Neural cell (in vitro differentiated cells): ENCODE results near the gene C20orf144. TPM values are rescaled to one million over a fixed set of nuclear protein-coding genes. Genes with fewer than 3 reads are reported as not detected.
"Not testable (repeated sequence)": the region's sequence is repeated elsewhere in the genome, so short reads cannot be mapped to it uniquely, and the experiment has no call there.

Source experiments
- H2AFZ ChIP-seq: fragments of 200-600, 300-800 bp; sonication (generic), shearing (Covaris generic); 2 replicates; pipeline ENCODE4 v1.6.0; 2014; ENCODE audit warnings: low read depth, mild to moderate bottlenecking, antibody characterized with exemption, low read length, moderate library complexity
- H3F3A ChIP-seq: fragments of 200-600 bp; shearing (Covaris generic); 2 replicates; pipeline ENCODE4 v1.6.1; 2016; ENCODE audit warnings: mild to moderate bottlenecking, moderate library complexity, mixed read lengths, antibody characterized with exemption, low read length; ENCODE audit not compliant: insufficient read depth, poor library complexity, severe bottlenecking
- H3K27ac ChIP-seq: fragments of 200-600, 300-800 bp; sonication (generic), shearing (Covaris generic); 2 replicates; pipeline ENCODE4 v1.5.1; 2014; ENCODE audit warnings: mild to moderate bottlenecking, low read length, moderate library complexity
- H3K27me3 ChIP-seq: fragments of 300-800, 200-600 bp; sonication (generic), shearing (Covaris generic); 2 replicates; pipeline ENCODE4 v1.6.0; 2014; ENCODE audit warnings: mild to moderate bottlenecking, low read depth, low read length, moderate library complexity; ENCODE audit not compliant: insufficient read depth
- H3K36me3 ChIP-seq: fragments of 300-800, 200-600 bp; sonication (generic), shearing (Covaris generic); 2 replicates; pipeline ENCODE4 v1.5.1; 2014; ENCODE audit warnings: mild to moderate bottlenecking, antibody characterized with exemption, low read length, moderate library complexity; ENCODE audit not compliant: insufficient read depth
- H3K4me2 ChIP-seq: fragments of 300-800, 200-600 bp; sonication (generic), shearing (Covaris generic); 2 replicates; pipeline ENCODE4 v1.6.0; 2014; ENCODE audit warnings: mild to moderate bottlenecking, low read length
- H3K4me3 ChIP-seq: fragments of 300-800, 200-600 bp; sonication (generic), shearing (Covaris generic); 2 replicates; pipeline ENCODE4 v1.5.1; 2014; ENCODE audit warnings: mild to moderate bottlenecking, low read length, moderate library complexity
- H3K79me2 ChIP-seq: fragments of 200-600 bp; shearing (Covaris generic); replicated peaks from 2 replicates; pipeline ENCODE4 v1.6.0; 2014; ENCODE audit warnings: mild to moderate bottlenecking, low read length, moderate library complexity; ENCODE audit not compliant: insufficient read depth
- H3K9ac ChIP-seq: fragments of 300-800, 200-600 bp; sonication (generic), shearing (Covaris generic); 2 replicates; pipeline ENCODE4 v1.6.1; 2016; ENCODE audit warnings: mild to moderate bottlenecking, low read length, mixed read lengths
- H3K9me2 ChIP-seq: fragments of 200-600 bp; shearing (Covaris generic); 2 replicates; pipeline ENCODE4 v1.6.1; 2016; ENCODE audit warnings: mild to moderate bottlenecking, low read length, mixed read lengths; ENCODE audit not compliant: insufficient read depth
- H3K9me3 ChIP-seq: fragments of 200-600, 300-800 bp; sonication (generic), shearing (Covaris generic); 2 replicates; pipeline ENCODE4 v1.6.1; 2016; ENCODE audit warnings: mild to moderate bottlenecking, mixed run types, low read length, moderate library complexity, mixed read lengths
- H4K20me1 ChIP-seq: fragments of 200-600 bp; shearing (Covaris generic); 2 replicates; pipeline ENCODE4 v1.6.1; 2016; ENCODE audit warnings: mild to moderate bottlenecking, mixed run types; ENCODE audit not compliant: insufficient read depth
- EP300 ChIP-seq: fragments of 450-650 bp; conservative IDR thresholded peaks from 2 replicates; pipeline ENCODE4 v1.6.1; 2014; ENCODE audit warnings: antibody characterized with exemption, mild to moderate bottlenecking, moderate library complexity; ENCODE audit not compliant: poor library complexity, severe bottlenecking
- EZH2 ChIP-seq: fragments of 200-600, 300-800 bp; shearing (Covaris generic), sonication (generic); IDR thresholded peaks from 2 replicates; pipeline ENCODE4 v1.6.1; 2014; ENCODE audit warnings: antibody characterized with exemption, low read length, borderline replicate concordance, mild to moderate bottlenecking; ENCODE audit not compliant: insufficient read depth, poor library complexity, severe bottlenecking
- MXI1 ChIP-seq: fragments of 450-650 bp; conservative IDR thresholded peaks from 2 replicates; pipeline ENCODE4 v1.6.1; 2014; ENCODE audit warnings: antibody characterized with exemption, mild to moderate bottlenecking; ENCODE audit not compliant: poor library complexity, severe bottlenecking
- POLR2AphosphoS5 ChIP-seq: IDR thresholded peaks from 2 replicates; pipeline ENCODE4 v1.6.1; 2012
- RAD21 ChIP-seq: fragments of 450-650 bp; conservative IDR thresholded peaks from 2 replicates; pipeline ENCODE4 v1.6.1; 2014; ENCODE audit warnings: antibody characterized with exemption, mild to moderate bottlenecking, moderate library complexity
- SMC3 ChIP-seq: fragments of 450-650 bp; conservative IDR thresholded peaks from 2 replicates; pipeline ENCODE4 v1.6.1; 2014; ENCODE audit warnings: antibody characterized with exemption, mild to moderate bottlenecking, moderate library complexity; ENCODE audit not compliant: poor library complexity
- TAF1 ChIP-seq: IDR thresholded peaks from 2 replicates; pipeline ENCODE4 v1.6.1; 2012; ENCODE audit warnings: low read depth
- polyA plus RNA-seq: library from polyadenylated mRNA; depleted of rRNA; stranded (reverse); fragments of >200 nt; gene quantifications from 2 replicates; pipeline ENCODE4 v1.2.3, GENCODE V29; 2014
- TF ChIP-seq, protein P1 (sequence below): fragments of 450-650 bp; IDR thresholded peaks from 2 replicates; pipeline ENCODE4 v1.5.1; 2014; ENCODE audit warnings: antibody characterized with exemption, mild to moderate bottlenecking, moderate library complexity; ENCODE audit not compliant: poor library complexity, severe bottlenecking
- TF ChIP-seq, protein P2 (sequence below): IDR thresholded peaks from 2 replicates; pipeline ENCODE4 v1.6.1; 2012; ENCODE audit warnings: borderline replicate concordance

Gene C20orf144
- polyA plus RNA-seq, 1 donor from 2014 or later: not detected

DNA sequence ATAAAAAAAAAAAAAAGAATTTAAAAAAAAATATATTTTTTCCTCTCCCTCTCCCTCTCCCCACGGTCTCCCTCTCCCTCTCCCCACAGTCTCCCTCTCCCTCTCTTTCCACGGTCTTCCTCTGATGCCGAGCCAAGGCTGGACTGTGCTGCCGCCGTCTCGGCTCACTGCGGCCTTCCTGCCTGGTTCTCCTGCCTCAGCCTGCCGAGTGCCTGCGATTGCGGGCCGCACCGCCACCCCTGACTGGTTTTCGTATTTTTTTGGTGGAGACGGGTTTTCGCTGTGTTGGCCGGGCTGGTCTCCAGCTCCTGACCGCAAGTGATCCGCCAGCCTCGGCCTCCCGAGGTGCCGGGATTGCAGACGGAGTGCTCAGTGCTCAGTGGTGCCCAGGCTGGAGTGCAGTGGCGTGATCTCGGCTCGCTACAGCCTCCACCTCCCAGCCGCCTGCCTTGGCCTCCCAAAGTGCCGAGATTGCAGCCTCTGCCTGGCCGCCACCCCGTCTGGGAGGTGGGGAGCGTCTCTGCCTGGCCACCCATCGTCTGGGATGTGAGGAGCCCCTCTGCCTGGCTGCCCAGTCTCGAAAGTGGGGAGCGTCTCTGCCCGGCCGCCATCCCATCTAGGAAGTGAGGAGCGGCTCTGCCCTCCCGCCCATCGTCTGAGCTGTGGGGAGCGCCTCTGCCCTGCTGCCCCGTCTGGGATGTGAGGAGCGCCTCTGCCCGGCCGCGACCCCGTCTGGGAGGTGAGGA, 38.7 kb downstream of the C20orf144 start:
- not testable (repeated sequence) for H3K27ac ChIP-seq, H3F3A ChIP-seq, H3K27me3 ChIP-seq, H3K9me3 ChIP-seq, H3K79me2 ChIP-seq, H3K36me3 ChIP-seq, H3K4me3 ChIP-seq, H3K9me2 ChIP-seq, H3K9ac ChIP-seq, H4K20me1 ChIP-seq, H3K4me2 ChIP-seq, H2AFZ ChIP-seq

DNA sequence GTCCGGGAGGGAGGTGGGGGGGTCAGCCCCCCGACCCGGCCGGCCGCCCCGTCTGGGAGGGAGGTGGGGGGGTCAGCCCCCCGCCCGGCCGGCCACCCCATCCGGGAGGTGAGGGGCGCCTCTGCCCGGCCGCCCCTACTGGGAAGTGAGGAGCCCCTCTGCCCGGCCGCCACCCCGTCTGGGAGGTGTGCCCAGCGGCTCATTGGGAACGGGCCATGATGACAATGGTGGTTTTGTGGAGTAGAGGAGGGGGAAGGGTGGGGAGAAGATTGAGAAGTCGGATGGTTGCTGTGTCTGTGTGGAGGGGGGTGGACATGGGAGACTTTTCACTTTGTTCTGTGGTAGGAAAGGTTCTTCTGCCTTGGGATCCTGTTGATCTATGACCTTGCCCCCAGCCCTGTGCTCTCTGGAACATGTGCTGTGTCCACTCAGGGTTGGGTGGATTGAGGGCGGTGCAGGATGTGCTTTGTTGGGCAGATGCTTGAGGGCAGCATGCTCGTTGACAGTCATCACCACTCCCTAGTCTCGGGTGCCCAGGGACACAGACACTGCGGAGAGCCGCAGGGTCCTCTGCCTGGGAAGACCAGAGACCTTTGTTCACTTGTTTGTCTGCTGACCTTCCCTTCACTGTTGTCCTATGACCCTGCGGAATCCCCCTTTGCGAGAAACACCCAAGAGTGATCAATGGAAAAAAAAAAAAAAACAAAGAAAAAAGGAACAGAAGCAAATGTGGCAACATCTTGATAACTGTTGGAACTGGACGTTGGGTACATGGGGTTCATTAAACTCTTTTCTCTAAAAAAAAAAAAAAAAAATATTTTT, 39.7 kb downstream of the C20orf144 start:
- Histone ChIP-seq H2AFZ (no peak overlapping the region), H4K20me1 (no peaks in the 10 kb centered on the region), H3K27ac (no peak overlapping the region), H3F3A (no peaks in the 10 kb centered on the region), H3K79me2 (no peaks in the 10 kb centered on the region), H3K9ac (no peak overlapping the region), H3K4me3 (no peak overlapping the region), H3K27me3 (no peaks in the 10 kb centered on the region), H3K9me3 (no peaks in the 10 kb centered on the region), H3K4me2 (no peak overlapping the region), H3K9me2 (no peaks in the 10 kb centered on the region), H3K36me3 (no peaks in the 10 kb centered on the region)
- TF ChIP-seq POLR2AphosphoS5: no peak
- TF ChIP-seq EZH2: no peak
- no peak for TF ChIP-seq TAF1
- TF ChIP-seq, protein P1, sequence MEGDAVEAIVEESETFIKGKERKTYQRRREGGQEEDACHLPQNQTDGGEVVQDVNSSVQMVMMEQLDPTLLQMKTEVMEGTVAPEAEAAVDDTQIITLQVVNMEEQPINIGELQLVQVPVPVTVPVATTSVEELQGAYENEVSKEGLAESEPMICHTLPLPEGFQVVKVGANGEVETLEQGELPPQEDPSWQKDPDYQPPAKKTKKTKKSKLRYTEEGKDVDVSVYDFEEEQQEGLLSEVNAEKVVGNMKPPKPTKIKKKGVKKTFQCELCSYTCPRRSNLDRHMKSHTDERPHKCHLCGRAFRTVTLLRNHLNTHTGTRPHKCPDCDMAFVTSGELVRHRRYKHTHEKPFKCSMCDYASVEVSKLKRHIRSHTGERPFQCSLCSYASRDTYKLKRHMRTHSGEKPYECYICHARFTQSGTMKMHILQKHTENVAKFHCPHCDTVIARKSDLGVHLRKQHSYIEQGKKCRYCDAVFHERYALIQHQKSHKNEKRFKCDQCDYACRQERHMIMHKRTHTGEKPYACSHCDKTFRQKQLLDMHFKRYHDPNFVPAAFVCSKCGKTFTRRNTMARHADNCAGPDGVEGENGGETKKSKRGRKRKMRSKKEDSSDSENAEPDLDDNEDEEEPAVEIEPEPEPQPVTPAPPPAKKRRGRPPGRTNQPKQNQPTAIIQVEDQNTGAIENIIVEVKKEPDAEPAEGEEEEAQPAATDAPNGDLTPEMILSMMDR: no peak
- no peak for TF ChIP-seq MXI1
- TF ChIP-seq EP300: no peak
- TF ChIP-seq SMC3: no peak
- no peak for TF ChIP-seq RAD21
- TF ChIP-seq, protein P2, sequence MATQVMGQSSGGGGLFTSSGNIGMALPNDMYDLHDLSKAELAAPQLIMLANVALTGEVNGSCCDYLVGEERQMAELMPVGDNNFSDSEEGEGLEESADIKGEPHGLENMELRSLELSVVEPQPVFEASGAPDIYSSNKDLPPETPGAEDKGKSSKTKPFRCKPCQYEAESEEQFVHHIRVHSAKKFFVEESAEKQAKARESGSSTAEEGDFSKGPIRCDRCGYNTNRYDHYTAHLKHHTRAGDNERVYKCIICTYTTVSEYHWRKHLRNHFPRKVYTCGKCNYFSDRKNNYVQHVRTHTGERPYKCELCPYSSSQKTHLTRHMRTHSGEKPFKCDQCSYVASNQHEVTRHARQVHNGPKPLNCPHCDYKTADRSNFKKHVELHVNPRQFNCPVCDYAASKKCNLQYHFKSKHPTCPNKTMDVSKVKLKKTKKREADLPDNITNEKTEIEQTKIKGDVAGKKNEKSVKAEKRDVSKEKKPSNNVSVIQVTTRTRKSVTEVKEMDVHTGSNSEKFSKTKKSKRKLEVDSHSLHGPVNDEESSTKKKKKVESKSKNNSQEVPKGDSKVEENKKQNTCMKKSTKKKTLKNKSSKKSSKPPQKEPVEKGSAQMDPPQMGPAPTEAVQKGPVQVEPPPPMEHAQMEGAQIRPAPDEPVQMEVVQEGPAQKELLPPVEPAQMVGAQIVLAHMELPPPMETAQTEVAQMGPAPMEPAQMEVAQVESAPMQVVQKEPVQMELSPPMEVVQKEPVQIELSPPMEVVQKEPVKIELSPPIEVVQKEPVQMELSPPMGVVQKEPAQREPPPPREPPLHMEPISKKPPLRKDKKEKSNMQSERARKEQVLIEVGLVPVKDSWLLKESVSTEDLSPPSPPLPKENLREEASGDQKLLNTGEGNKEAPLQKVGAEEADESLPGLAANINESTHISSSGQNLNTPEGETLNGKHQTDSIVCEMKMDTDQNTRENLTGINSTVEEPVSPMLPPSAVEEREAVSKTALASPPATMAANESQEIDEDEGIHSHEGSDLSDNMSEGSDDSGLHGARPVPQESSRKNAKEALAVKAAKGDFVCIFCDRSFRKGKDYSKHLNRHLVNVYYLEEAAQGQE: no peak
